ENCODE results near the gene LEO1.

The LEO1 gene

DNA sequence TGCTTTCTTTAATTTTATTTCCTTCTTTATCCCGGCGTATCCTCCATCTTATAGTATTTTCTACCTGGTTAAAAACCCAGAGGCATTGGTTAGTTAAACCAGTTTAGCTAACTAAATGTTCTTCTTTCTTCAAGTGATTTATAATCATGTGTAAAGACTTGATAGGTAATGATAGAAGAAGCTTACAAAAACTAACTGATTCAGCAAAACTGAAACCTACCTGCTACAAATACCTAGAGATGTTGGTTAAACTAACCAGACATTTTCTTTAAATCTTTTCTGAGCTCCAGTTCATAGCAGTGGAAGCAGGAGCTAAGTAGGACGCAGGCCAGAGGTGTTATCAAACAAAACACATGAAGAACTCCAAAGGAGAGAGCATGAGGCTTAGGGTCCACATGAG is 44.8 kb downstream of the LEO1 start:
- no peak for DNase-seq

DNA sequence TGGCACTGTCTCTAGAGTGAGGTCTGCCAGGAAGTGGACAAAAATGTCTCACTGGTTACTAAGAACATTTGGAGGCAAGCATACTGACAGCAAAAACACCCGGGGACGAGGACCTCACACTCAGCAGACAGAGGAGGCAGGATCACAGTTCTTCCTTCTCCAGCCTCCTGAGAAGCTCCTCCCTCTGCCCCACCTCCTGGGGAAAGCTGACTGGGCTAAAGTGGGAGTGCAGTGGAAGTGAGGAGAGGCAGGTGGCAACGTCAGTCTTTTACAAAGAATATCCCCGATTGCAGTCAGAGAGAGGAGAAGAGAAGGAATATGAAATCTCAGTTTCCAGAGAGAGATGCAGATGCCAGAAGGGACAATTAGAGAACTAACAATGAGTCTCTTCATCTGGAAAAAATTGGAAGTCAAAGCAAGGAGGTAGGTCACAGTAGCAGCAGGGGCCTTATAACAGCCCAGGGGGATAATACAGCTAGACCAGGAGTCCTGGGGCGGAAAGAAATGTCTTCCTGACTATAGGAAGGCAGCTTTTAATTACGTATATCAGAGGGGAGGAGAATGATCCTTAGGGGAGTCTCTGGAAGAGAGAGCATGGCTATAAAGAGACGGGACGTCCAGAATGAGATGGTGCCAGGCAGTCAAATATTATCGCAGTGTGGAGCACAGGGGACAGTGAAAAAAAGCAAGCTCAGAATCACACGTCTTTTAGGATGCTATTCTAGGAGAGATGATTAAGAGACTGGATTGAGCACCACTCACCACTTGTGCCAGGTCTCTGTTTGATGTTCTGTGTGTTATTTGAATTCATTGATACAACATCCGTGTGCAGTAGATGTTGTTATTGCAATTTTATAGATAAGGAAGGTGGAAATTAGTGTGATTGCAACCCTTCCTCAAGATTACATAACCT is 47.2 kb downstream of the LEO1 start:
- no peak for DNase-seq

DNA sequence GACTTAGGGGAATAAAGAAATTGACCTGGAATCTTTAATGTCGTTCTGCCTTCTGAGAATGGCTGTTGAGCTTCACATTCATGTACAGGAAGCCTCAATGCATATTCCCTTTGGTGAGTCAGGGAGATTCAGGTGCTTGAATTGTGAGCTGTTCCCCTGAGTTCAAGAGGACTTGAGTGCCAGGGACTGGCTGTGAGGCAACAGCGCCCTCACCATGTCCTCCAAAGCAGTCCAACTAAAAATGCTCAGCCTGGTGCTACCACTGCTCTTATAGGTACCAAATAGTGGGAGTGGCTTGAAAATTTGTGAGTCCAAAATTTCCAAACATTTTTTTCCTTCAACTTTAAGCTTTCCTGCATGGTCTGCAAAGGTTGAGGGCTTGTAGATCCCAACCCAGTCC is 54.1 kb downstream of the LEO1 start:
- DNase-seq, result no peak

DNA sequence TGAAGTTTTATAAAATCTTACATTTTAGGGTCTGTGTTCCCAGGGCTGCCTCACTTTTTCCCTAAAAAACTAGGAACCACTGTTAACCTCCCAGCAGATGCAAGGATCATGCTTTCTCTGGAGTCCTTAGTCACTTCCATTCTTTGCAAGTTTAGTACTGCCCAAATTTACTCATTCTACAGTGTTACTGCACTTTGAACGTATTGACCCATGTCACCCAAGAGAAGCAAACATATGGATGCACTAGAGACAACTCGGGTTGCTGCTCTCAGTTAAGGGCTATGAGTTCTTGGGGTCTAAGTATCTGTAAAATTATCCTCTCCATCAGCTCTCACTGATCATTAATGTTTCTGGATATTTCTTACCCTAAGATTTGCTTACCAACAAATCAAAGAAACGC is 59.0 kb downstream of the LEO1 start:
- DNase-seq, result no peak

DNA sequence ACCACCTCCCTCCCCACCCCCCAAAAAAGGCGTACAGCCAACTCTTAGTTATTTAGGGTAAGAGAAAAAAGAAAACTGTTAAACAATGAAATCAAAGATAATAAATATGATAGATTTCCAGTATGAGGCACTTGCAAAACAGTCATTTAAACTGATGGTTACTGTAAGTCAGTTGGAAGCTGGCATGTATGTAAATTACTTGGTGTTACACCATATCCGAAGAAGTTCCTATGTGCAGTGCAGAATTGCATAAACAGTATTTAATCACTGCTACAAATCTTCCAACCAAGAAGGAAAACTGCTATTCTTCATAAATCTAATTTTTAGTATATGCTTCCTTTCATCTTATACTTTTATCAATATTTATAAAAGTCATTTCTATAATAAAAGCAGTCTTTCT is 62.0 kb downstream of the LEO1 start:
- no peak for DNase-seq

DNA sequence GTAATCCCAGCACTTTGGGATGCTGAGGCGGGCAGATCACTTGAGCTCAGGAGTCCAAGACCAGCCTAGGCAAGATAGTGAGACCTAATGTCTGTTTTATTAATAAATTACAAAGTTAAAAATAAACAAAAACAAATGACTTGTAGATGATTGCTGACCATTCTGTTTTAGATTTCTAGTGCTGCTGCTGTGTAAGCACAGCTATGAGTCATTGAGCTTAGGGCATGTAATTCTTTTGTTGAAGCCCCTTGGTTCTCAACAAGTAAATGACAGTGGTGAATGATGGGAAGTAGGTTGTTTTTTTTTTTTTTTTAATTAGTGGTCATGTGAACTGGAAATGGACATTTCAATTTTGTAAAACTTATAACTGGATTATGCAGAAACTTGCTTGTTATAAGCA is 63.3 kb downstream of the LEO1 start:
- DNase-seq, result no peak

DNA sequence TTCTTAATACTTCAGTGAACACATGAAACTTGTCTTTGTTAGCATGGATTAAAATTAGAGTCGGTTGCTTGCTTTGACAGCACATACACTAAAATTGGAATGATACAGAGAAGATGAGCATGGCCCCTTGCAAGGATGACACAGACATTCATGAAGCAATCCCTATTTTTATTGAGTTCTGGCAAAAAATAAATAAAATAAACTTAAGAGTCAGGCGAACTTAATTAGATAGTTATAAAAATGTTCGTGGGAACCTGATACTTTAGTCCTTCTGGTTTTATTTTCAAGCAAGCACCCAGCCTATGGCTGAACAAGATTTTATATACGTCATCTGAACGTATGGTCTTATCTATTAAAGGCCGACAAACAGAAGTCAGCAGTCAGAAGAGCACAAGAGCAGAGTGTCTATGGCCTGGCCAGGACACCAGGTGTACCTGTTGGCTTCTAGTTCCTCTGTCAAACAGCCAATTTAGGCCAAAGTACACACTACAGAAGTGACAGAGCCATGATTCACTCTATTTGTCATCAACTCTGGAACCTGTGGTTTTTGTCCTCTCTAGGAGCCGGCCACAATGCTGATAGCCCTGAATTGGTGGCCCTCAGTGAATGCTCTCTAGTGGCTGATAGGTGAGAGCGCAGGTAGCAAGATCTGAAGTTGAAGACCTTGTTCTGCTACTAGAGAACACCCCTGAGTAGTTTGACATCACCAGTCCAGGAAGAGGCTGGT is 64.3 kb downstream of the LEO1 start:
- no peak for DNase-seq

DNA sequence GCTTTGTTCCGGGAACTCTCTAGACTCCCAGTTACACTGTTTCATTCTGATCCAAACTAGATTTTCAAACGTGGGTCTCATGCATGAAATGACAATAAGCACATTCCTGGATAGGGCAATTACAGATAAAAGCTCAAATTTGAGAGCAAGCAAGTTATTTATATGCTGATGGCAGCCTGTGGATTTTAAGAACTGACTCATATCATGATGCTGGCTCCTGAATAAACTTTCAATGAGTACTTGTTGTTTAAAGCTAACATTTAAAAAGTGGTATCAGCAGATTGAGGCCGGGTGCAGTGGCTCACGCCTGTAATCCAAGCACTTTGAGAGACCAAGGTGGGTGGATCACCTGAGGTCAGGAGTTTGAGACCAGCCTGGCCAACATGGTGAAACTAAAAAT is 66.6 kb downstream of the LEO1 start:
- DNase-seq, result no peak

DNA sequence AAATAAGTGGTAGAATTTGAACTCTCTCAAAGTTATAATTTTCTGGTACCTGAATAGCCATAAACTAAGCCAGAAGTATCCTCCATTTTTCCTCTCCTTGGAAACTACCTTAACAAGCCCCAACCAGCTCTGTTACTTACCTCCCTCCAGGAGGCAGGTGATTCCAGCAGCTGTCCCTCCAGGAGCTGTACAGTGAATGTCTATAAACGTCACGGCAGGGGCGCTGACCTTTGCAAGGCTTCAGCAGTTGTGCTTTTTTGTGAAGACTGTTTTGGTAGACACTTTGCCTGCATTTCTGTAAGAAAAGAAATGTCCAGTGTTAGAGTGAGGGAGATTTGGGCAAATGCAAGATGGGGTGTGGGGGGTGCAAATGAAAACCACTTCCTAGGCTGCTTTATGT is 67.2 kb downstream of the LEO1 start:
- no peak for DNase-seq

DNA sequence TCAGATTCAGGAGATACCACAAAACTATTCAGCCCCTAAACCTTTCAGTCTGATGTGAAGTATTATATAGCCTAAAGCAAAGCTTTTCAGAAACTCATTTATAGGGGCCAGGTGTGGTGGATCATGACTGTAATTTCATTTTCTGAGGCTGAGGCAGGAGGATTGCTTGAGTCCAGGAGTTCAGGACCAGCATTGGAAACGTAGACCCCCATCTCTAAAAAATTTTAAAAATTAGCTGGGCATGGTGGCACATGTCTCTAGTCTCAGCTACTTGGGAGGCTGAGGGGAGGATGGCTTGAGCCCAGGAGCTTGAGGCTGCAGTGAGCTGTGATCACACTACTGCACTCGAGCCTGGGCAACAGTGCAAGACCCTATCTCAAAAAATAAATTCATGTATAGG is 82.1 kb downstream of the LEO1 start:
- DNase-seq, result no peak

DNA sequence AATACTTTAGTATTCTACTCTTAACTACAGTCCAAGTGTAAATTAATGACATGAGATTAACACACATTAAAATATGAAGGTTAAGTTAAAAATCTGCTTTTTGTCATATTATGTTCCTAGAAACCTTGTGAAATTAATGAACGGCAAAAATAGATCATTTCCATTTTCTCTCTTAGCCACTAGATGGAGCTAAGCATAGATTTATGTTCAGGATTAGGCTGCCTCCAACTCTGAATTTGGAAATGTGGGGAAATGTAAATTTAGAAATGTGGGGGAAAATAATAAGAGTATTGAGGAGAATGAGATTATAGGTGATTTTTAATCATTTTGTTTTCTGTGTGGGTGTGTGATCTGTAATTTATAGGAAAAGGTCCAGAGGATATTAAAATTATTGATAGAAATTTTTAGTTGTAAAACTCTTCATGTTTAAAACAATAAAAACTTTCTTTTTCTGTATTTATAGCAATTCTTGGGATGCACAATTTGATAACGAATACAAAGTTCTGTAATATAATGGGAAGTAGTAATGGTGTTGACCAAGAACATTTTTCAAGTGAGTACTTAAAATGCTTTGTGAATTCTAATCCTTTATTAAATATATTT is 82.9 kb downstream of the LEO1 start:
- DNase-seq, result no peak
